HG02885 (cell line): ENCODE results near the gene SIGLEC1.

Experiments used
- ATAC-seq: cut with Tn5 transposase; IDR thresholded peaks from one replicate; pipeline ENCODE4 v1.9.1; 2021; ENCODE audit warnings: mild to moderate bottlenecking; ENCODE audit not compliant: unreplicated experiment, poor library complexity

The SIGLEC1 gene

GRCh38 chr20:3663031-3663701 is 49.2 kb downstream of the SIGLEC1 start, which contains the start of gene GFRA4:
TSS of gene GFRA4 (minus strand) at chr20:3663399. CDS start at chr20:3663399, 0 bp downstream.
- no peak for ATAC-seq
